ENCODE measurements around the gene IGSF3.

- TF ChIP-seq, protein P1, sequence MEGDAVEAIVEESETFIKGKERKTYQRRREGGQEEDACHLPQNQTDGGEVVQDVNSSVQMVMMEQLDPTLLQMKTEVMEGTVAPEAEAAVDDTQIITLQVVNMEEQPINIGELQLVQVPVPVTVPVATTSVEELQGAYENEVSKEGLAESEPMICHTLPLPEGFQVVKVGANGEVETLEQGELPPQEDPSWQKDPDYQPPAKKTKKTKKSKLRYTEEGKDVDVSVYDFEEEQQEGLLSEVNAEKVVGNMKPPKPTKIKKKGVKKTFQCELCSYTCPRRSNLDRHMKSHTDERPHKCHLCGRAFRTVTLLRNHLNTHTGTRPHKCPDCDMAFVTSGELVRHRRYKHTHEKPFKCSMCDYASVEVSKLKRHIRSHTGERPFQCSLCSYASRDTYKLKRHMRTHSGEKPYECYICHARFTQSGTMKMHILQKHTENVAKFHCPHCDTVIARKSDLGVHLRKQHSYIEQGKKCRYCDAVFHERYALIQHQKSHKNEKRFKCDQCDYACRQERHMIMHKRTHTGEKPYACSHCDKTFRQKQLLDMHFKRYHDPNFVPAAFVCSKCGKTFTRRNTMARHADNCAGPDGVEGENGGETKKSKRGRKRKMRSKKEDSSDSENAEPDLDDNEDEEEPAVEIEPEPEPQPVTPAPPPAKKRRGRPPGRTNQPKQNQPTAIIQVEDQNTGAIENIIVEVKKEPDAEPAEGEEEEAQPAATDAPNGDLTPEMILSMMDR (IDR thresholded peaks at IDR 0.05) = no peak
- no peak for TF ChIP-seq POLR2A (IDR thresholded peaks at IDR 0.05)
Measured at GRCh38 chr1:116537898-116538297, 129.6 kb downstream of the IGSF3 start.

All from Peyer's patch (tissue), 4 donors.